ENCODE data around the gene PTPN2. TPM values are rescaled to one million over a fixed set of nuclear protein-coding genes. Genes with fewer than 3 reads are reported as not detected.

PTPN2 gene
- total RNA-seq, 4 donors from 2014 or later, result 36.9 to 49.2 (median 38.7) TPM

DNA sequence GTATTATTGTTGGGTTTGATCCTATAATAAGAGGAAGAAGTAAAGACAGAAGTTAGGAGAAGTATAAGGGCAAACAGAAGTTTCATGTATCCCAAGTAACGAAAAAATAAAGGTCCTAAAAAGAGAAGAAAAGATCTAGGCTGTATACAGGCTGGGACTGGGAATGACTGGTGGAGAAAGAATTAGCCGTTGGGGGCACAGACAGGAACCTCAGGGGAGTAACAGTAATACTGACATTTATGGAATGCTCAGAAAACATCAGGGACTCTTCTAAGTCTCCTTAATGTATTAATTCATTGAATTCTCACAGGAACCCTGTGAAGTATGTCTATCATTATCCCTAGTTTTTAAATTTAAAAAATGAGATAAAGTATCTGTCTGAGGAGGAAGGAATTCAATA is 67.6 kb downstream of the PTPN2 start:
- H3K36me3 ChIP-seq, result peaks cover 59% of the 10 kb centered on the region
- H3K4me3 ChIP-seq, result no peak overlapping the region

DNA sequence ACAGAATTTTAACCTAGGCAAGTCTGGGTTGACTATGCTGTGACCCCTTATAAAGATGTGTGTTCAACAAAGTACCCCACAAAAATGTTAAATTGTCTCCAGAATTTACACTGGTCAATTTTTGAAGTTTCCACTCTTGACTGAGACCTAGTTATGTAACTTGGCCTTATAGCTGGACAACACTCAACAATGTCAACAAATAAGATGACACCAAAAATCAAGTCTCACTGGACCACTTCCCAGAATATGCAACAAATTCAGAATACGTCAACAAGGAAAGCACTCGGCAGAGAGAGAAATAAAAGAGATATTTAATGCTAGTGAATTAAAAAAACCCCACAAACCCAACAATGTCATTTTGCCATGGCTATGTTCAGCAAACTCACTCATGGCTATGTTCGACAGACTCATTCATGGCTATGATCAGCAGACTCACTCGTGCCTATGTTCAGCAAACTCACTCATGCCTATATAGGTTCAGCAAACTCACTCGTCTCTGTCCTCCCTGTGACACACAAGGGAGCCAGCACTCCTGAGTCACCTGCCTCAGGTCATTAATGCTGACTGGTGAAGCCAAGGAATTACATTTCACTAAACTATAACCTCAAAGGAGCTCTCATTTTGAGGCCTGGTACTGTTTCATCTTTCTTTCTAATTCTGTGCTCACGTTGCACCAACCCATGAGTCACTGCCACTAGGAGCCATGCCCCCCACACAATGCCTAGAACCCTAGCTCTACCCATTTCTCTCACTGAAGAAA is 72.7 kb downstream of the PTPN2 start:
- Histone ChIP-seq H3K27me3 (no peaks in the 10 kb centered on the region), H3K27ac (no peak overlapping the region), H3K4me1 (no peaks in the 10 kb centered on the region), H3K4me3 (no peak overlapping the region), H3K9me3 (no peaks in the 10 kb centered on the region), H3K36me3 (peaks cover 51% of the 10 kb centered on the region)
- no peak for DNase-seq (ENCODE audit: low spot score in 2 of 2)
- no peak for TF ChIP-seq POLR2AphosphoS5 (IDR thresholded peaks at IDR 0.05)
- no peak for TF ChIP-seq POLR2A (IDR thresholded peaks at IDR 0.05)
- TF ChIP-seq, protein P1, sequence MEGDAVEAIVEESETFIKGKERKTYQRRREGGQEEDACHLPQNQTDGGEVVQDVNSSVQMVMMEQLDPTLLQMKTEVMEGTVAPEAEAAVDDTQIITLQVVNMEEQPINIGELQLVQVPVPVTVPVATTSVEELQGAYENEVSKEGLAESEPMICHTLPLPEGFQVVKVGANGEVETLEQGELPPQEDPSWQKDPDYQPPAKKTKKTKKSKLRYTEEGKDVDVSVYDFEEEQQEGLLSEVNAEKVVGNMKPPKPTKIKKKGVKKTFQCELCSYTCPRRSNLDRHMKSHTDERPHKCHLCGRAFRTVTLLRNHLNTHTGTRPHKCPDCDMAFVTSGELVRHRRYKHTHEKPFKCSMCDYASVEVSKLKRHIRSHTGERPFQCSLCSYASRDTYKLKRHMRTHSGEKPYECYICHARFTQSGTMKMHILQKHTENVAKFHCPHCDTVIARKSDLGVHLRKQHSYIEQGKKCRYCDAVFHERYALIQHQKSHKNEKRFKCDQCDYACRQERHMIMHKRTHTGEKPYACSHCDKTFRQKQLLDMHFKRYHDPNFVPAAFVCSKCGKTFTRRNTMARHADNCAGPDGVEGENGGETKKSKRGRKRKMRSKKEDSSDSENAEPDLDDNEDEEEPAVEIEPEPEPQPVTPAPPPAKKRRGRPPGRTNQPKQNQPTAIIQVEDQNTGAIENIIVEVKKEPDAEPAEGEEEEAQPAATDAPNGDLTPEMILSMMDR (IDR thresholded peaks at IDR 0.05), result no peak
- TF ChIP-seq EP300 (IDR thresholded peaks at IDR 0.05), result no peak
- 71% methylated on average over 6 of the region's 6 CpGs for WGBS

More for the DNA sequence above, 67.6 kb downstream of the PTPN2 start:
- no peak for DNase-seq (ENCODE audit: low spot score in 2 of 2)
- H3K9me3 ChIP-seq, result no peaks in the 10 kb centered on the region
- 87% methylated on average over 2 of the region's 2 CpGs for WGBS
- H3K27me3 ChIP-seq, result no peaks in the 10 kb centered on the region
- no peak for TF ChIP-seq POLR2AphosphoS5 (IDR thresholded peaks at IDR 0.05)
- TF ChIP-seq, protein P1 (IDR thresholded peaks at IDR 0.05), result no peak
- no peak for TF ChIP-seq EP300 (IDR thresholded peaks at IDR 0.05)
- TF ChIP-seq POLR2A (IDR thresholded peaks at IDR 0.05), result no peak
- no peaks in the 10 kb centered on the region for H3K4me1 ChIP-seq
- H3K27ac ChIP-seq, result no peak overlapping the region

DNA sequence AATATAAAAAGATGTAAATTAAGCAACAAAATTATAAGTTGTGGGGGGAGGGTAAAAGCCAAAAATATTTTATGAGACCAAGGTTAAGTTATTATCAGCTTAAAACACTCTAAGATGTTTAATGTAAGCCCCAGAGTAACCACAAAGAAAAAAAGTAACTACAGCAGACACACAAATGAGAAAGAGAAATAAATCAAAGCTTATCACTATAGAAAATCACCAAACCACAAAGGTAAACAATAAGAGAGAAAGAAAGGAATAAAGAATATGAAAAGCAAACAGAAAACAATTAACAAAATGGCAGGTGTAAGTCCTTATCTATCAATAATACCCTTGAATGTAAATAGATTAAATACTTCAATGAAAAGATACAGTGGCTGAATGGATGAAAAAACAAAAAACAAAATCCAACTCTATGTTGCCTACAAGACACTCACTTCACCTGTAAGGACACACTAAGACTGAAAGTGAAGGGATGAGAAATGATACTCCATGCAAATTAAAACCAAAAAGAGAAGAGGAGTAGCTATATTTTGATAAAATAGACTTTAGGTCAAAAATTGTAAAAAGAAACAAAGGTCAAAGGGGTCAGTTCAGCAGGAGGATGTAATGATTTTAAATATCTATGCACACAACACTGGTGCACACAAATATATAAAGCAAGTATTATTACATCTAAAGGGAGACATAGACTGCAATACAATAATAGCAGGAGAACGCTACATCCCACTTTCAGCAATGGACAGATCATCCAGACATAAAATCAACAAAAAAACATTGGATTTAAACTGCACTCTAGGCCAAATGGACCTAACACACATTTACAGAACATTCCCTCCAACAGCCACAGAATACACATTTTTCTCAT is 80.7 kb downstream of the PTPN2 start:
- Histone ChIP-seq H3K27me3 (no peaks in the 10 kb centered on the region), H3K9me3 (no peaks in the 10 kb centered on the region), H3K36me3 (peaks cover 20% of the 10 kb centered on the region), H3K4me1 (no peaks in the 10 kb centered on the region), H3K4me3 (no peak overlapping the region), H3K27ac (no peak overlapping the region)
- WGBS, result 91% methylated on average over 1 of the region's 1 CpG
- no peak for DNase-seq (ENCODE audit: low spot score in 2 of 2)
- TF ChIP-seq POLR2A (IDR thresholded peaks at IDR 0.05) (no peak), EP300 (IDR thresholded peaks at IDR 0.05) (no peak), POLR2AphosphoS5 (IDR thresholded peaks at IDR 0.05) (no peak)
- TF ChIP-seq, protein P1 (IDR thresholded peaks at IDR 0.05), result no peak

DNA sequence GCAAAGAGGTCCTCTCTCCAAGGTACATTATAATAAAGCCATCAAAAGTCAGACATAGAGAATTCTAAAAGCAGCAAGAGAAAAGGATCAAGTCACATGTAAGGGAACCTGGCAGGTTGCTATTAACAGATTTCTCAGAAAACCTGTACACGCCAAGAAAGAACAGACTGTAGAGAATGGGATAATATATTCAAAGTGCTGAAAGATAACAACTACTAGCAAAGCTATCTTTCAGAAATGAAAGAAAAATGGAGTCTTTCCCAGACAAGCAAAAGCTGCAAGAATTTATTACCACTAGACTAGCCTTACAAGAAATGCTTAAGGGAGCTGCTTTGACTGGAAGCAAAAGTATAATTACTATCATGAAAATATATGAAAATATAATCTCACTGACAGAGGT is 81.5 kb downstream of the PTPN2 start:
- Histone ChIP-seq H3K4me1 (no peaks in the 10 kb centered on the region), H3K4me3 (no peak overlapping the region), H3K9me3 (no peaks in the 10 kb centered on the region), H3K36me3 (peaks cover 21% of the 10 kb centered on the region), H3K27ac (no peak overlapping the region), H3K27me3 (no peaks in the 10 kb centered on the region)
- 97% methylated on average over 1 of the region's 1 CpG for WGBS
- no peak for DNase-seq (ENCODE audit: low spot score in 2 of 2)
- TF ChIP-seq POLR2AphosphoS5 (IDR thresholded peaks at IDR 0.05), result no peak
- TF ChIP-seq EP300 (IDR thresholded peaks at IDR 0.05), result no peak
- TF ChIP-seq, protein P1 (IDR thresholded peaks at IDR 0.05), result no peak
- no peak for TF ChIP-seq POLR2A (IDR thresholded peaks at IDR 0.05)

DNA sequence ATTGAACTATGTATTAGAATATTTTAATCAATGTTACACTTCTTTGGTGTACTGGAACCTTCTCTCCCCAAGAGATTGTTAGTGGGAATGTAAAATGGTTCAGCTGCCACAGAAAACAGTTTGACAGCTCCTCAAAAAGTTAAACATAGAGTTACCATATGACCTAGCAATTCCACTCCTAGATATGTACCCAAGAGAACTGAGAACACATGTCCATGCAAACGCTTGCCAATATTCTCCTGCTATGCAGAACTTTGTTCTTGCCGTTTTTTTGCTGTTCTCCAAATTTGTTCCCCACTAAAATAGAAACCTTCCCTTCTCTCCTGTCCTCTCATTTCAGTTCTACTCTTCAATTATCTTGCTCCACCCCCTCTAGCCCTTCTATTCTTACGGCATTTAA is 87.6 kb downstream of the PTPN2 start:
- no peaks in the 10 kb centered on the region for H3K4me1 ChIP-seq
- H3K36me3 ChIP-seq, result peaks cover 34% of the 10 kb centered on the region
- DNase-seq (ENCODE audit: low spot score in 2 of 2), result no peak
- TF ChIP-seq, protein P1 (IDR thresholded peaks at IDR 0.05), result no peak
- TF ChIP-seq POLR2A (IDR thresholded peaks at IDR 0.05), result no peak
- no peak for TF ChIP-seq POLR2AphosphoS5 (IDR thresholded peaks at IDR 0.05)
- no peak for TF ChIP-seq EP300 (IDR thresholded peaks at IDR 0.05)
- no peak overlapping the region for H3K4me3 ChIP-seq
- H3K9me3 ChIP-seq, result no peaks in the 10 kb centered on the region
- H3K27ac ChIP-seq, result no peak overlapping the region
- WGBS, result 80% methylated on average over 3 of the region's 3 CpGs
- no peaks in the 10 kb centered on the region for H3K27me3 ChIP-seq
